ENCODE measurements around the gene SEMA3F.

SEMA3F gene

GRCh38 chr3:50219285-50219684 lies 64.2 kb downstream of the SEMA3F start:
- no peak overlapping the region for H3K4me3 ChIP-seq (ENCODE audit: low read depth, low read length)
- in situ Hi-C loops (cut with HindIII; ENCODE audit: low sequenced_read_pairs): no loop called here
- no peak for DNase-seq (ENCODE audit: low read depth, low spot score)
- TF ChIP-seq, protein P1, sequence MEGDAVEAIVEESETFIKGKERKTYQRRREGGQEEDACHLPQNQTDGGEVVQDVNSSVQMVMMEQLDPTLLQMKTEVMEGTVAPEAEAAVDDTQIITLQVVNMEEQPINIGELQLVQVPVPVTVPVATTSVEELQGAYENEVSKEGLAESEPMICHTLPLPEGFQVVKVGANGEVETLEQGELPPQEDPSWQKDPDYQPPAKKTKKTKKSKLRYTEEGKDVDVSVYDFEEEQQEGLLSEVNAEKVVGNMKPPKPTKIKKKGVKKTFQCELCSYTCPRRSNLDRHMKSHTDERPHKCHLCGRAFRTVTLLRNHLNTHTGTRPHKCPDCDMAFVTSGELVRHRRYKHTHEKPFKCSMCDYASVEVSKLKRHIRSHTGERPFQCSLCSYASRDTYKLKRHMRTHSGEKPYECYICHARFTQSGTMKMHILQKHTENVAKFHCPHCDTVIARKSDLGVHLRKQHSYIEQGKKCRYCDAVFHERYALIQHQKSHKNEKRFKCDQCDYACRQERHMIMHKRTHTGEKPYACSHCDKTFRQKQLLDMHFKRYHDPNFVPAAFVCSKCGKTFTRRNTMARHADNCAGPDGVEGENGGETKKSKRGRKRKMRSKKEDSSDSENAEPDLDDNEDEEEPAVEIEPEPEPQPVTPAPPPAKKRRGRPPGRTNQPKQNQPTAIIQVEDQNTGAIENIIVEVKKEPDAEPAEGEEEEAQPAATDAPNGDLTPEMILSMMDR (IDR thresholded peaks at IDR 0.05; ENCODE audit: low read depth, low read length): no peak

DNA sequence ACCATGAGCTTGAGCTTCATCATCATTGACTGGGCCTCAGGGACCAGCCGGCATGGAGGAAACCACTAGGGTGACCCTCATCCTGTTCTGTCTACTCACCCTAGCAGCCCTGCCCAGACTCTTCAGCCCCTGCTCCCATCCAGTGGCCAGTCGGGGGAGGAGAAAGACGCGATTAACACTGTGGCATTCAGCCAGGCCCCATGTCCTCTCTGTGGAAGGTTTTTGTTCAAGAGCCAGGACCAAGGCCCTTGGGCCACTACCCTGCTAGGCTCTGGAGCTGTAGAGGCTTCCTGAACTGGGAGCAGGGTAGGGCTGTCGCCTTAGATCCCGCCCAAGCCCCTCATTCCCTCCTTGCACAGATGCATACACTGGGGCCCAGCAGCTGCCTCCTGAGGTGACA lies 65.0 kb downstream of the SEMA3F start:
- DNase-seq (ENCODE audit: low read depth, low spot score): no peak
- H3K4me3 ChIP-seq (ENCODE audit: low read depth, low read length): no peak overlapping the region
- in situ Hi-C loops (cut with HindIII; ENCODE audit: low sequenced_read_pairs): no loop called here
- TF ChIP-seq, protein P1 (IDR thresholded peaks at IDR 0.05; ENCODE audit: low read depth, low read length): no peak

DNA sequence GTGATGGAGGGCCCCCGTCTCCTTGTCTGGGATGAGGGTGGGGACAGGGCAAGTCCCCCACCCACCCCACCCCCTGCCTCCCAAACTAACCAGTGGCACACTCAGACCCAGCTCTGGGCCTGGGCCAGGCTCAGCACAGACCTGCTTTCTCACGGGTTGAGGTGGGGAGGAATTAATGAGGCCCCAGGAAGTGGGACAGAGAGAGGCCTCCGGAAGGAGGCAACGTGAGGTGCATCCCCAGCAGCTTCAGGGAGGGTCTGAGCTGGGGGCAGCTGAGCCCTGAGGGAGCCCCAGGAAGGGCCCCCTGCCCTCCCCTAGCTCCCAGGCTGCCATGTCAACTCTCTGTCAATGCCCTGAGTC lies 65.9 kb downstream of the SEMA3F start:
- in situ Hi-C loops (cut with HindIII; ENCODE audit: low sequenced_read_pairs): no loop called here
- TF ChIP-seq, protein P1 (IDR thresholded peaks at IDR 0.05; ENCODE audit: low read depth, low read length): no peak
- no peak overlapping the region for H3K4me3 ChIP-seq (ENCODE audit: low read depth, low read length)
- no peak for DNase-seq (ENCODE audit: low read depth, low spot score)

DNA sequence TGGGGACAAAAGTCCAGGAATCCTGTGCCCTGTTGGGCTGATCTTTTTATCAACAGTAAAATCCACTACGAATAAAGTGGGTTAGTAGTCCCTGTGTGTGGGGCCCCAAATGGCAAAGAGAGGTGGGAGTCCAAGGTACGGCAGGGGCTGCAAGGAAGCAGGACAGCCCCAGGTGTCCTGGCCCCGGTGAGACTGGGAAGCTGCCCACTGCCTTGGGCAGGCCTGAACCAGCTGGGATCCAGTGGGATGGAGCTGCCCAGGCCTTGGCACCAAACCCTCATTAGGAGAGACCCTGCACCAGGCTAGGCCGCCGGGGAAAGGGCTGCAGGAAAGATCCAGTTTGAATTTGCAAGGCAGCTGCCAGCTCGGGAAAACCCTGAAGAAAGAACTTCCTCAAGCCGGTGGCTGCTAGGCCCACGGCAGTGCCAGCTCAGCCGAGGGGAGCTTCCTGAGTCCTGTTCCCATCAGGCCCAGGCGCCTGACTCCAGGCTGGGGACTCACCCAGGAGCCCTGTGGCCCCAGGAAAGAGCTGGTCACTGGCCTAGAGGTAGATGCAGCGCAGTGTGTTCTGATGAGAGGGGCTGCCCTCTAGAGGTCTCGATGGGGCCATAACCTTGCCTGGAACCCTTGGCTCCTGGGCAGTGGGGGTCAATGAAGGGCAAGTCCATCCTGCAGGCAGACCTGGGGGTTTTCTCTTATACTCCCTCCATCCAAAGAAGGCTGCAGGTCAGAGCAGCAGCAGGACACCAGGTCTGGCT lies 66.5 kb downstream of the SEMA3F start:
- H3K4me3 ChIP-seq (ENCODE audit: low read depth, low read length): no peak overlapping the region
- in situ Hi-C loops (cut with HindIII; ENCODE audit: low sequenced_read_pairs): no loop called here
- no peak for DNase-seq (ENCODE audit: low read depth, low spot score)
- TF ChIP-seq, protein P1 (IDR thresholded peaks at IDR 0.05; ENCODE audit: low read depth, low read length): no peak

GRCh38 chr3:50222169-50222528 lies 67.0 kb downstream of the SEMA3F start:
- no peak for DNase-seq (ENCODE audit: low read depth, low spot score)
- TF ChIP-seq, protein P1 (IDR thresholded peaks at IDR 0.05; ENCODE audit: low read depth, low read length): no peak
- in situ Hi-C loops (cut with HindIII; ENCODE audit: low sequenced_read_pairs): no loop called here
- H3K4me3 ChIP-seq (ENCODE audit: low read depth, low read length): no peak overlapping the region

DNA sequence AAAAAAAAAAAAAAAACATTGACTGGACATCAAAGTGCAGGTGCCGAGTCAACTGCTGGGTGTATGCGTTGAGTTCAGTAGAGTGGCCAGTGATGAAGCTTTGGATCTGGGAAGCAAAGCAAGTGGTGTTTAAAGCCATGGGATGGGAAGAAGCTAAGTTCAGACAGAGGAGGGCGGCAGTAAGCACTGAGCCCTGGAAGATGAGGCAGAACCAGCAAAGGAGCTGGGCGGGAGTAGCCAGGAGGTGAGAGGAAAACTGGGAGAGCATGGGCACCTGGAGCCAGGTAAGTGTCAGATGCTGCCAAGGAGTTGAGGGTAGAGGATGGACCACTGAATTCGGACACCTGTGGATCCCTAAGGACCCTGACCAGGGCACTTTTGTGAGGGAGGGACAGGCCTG lies 69.5 kb downstream of the SEMA3F start:
- no peak overlapping the region for H3K4me3 ChIP-seq (ENCODE audit: low read depth, low read length)
- TF ChIP-seq, protein P1 (IDR thresholded peaks at IDR 0.05; ENCODE audit: low read depth, low read length): no peak
- DNase-seq (ENCODE audit: low read depth, low spot score): no peak
- in situ Hi-C loops (cut with HindIII; ENCODE audit: low sequenced_read_pairs): no loop called here

Data from astrocyte of the spinal cord (primary cell).